Hair follicle dermal papilla cell (primary cell): ENCODE data around the gene FBLN1. TPM values are rescaled to one million over a fixed set of nuclear protein-coding genes. Genes with fewer than 3 reads are reported as not detected.

Experiments
- small RNA-seq: library from RNA; depleted of rRNA; stranded (forward); fragments of <200 nt; gene quantifications from one replicate; pipeline ENCODE3, GENCODE V24; 2012
- total RNA-seq: library from RNA; depleted of rRNA; stranded (reverse); fragments of >200 nt; gene quantifications from 2 replicates; pipeline ENCODE4 v1.2.3, GENCODE V29; 2012

FBLN1 gene
- total RNA-seq = 470 and 528 TPM in 2 replicates

DNA sequence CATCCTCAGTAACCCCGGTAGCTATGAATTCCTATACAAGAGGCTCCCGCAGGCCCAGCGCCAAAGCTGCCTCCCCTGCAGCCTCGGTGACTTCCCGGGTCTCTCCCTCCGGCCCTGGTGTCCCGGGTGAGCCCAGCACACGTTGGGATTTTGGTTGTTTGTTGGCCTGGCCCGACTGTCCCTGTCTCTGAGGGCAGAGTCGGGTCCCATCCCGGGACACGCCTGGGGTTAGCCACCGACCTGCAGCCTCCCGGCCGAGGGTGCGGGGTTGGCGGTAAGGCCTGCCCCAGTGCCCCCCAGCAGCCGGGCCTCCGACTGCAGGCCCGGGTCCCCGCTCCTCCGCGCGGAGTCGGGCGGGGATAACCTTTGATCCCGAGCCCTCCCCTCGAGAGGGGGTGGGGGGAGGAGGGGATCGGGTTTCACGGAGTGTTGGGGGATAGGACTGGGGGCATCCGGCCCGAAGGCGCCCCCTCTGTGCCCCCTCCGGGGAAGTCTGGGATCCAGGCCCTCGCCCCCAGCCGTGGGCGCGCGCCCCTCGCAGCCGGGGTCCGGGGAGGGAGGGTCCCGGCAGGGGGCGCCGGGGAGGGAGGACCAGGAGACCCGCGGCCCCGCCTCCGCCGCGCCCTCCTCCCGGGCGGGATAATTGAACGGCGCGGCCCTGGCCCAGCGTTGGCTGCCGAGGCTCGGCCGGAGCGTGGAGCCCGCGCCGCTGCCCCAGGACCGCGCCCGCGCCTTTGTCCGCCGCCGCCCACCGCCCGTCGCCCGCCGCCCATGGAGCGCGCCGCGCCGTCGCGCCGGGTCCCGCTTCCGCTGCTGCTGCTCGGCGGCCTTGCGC is at the start of gene FBLN1:
Gene FBLN1, plus strand, starts transcription at position 669 of the 835 bp plus-strand sequence. Its CDS starts 103 bp downstream, at position 772.

Small RNA genes within 50 kb of the gene (small RNA-seq; reads per million reads assigned to genes)
- gene RNU6-1161P = not detected

Other genes with a start within 250 kb of the FBLN1 start
- not detected in 2 replicates for gene UPK3A, start 217.9 kb upstream of the FBLN1 start, total RNA-seq
- gene FAM118A, start 192.9 kb upstream of the FBLN1 start, total RNA-seq = 29.7 and 46.0 TPM in 2 replicates
- not detected in 2 replicates for gene SMC1B, start 89.3 kb upstream of the FBLN1 start, total RNA-seq
- gene RIBC2, start 89.2 kb upstream of the FBLN1 start, total RNA-seq = 0.16 TPM in 1 of 2 replicates, not detected in the other
- 107 and 137 TPM in 2 replicates for gene ATXN10, start 169.0 kb downstream of the FBLN1 start, total RNA-seq